ENCODE results near the gene CYP2A6.

CYP2A6 gene

GRCh38 chr19:40801426-40802299, 48.6 kb downstream of the CYP2A6 start:
- DNase-seq = no peak

- DNase-seq = peak in 1 of 2 experiments; percentile 18
Measured at GRCh38 chr19:40800997-40801377, 49.3 kb downstream of the CYP2A6 start.

GRCh38 chr19:40800339-40800996, 49.8 kb downstream of the CYP2A6 start:
- peak; percentile 19 to 22 for DNase-seq

- DNase-seq = peak; percentile 50 to 56
Measured at GRCh38 chr19:40799558-40800338, 50.5 kb downstream of the CYP2A6 start.

GRCh38 chr19:40798683-40799557, 51.3 kb downstream of the CYP2A6 start, which contains the start of gene EGLN2:
EGLN2 (plus strand) TSS chr19:40799191; CDS start chr19:40800573, 1,382 bp downstream.
- DNase-seq = peak; percentile 100

- peak; percentile 71 to 77 for DNase-seq
Measured at GRCh38 chr19:40797963-40798682, 52.1 kb downstream of the CYP2A6 start.

- DNase-seq = peak in 1 of 2 experiments; percentile 23
Measured at GRCh38 chr19:40797166-40797962, 52.9 kb downstream of the CYP2A6 start.
